ENCODE measurements around the gene GKN1. TPM values are rescaled to one million over a fixed set of nuclear protein-coding genes. Genes with fewer than 3 reads are reported as not detected.

Gene GKN1
- total and polyA plus RNA-seq, 2 of the 8 experiments (the other 6 are each of a cell fraction or from before 2014, with no cell fraction given): not detected

DNA sequence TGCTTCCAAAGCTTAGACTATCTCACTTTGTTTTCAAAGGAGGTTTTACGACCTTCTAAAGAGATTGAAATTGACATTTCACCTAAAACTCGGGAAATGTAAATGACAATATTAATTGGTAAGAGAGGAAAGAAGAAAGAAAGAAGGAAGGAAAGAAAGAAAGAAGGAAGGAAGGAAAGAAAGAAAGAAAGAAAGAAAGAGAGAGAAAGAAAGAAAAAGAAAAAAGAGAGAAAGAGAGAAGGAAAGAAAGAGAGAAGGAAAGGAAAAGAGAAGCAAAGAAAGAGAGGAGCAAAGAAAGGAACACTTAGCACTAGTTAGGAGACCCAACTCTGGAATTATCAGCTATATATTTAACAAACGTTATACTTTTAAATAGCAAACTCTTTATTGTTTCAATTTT is 3.7 kb downstream of the GKN1 start (continued):
- TF ChIP-seq SAP30 (IDR thresholded peaks at IDR 0.05; ENCODE audit: insufficient read depth, insufficient replicate concordance, low read length): no peak
- TF ChIP-seq RAD21 (IDR thresholded peaks at IDR 0.05 in 1 of 2, conservative IDR thresholded peaks at IDR 0.05 in 1 of 2; ENCODE audit: low read depth in 2 of 2, low read length in 2 of 2): no peak
- TF ChIP-seq RNF2 (IDR thresholded peaks at IDR 0.05; ENCODE audit: borderline replicate concordance, low read depth, low read length, missing control alignments, poor library complexity, severe bottlenecking): no peak
